Karpas-422 (cell line): ENCODE data around the gene SYT9. TPM values are rescaled to one million over a fixed set of nuclear protein-coding genes. Genes with fewer than 3 reads are reported as not detected.
"Not testable (repeated sequence)": the region's sequence is repeated elsewhere in the genome, so short reads cannot be mapped to it uniquely, and the experiment has no call there.

Experiments
- DNase-seq: peaks from one replicate; pipeline ENCODE4 v3.0.0-alpha.2; 2015
- H2AFZ ChIP-seq: fragments of 200-600 bp; sonication (generic); 2 replicates; pipeline ENCODE4 v1.6.1; 2014; ENCODE audit warnings: antibody characterized with exemption, low read length, mixed read lengths
- H3K27ac ChIP-seq: fragments of 200-600 bp; sonication (generic); 2 replicates; pipeline ENCODE4 v1.5.1; 2014; ENCODE audit warnings: mild to moderate bottlenecking, low read length, moderate library complexity
- H3K27me3 ChIP-seq: fragments of 200-600 bp; sonication (generic); 2 replicates; pipeline ENCODE4 v1.6.1; 2014; ENCODE audit warnings: low read length, mixed read lengths
- H3K36me3 ChIP-seq: fragments of 200-600 bp; sonication (generic); 2 replicates; pipeline ENCODE4 v1.6.1; 2014; ENCODE audit warnings: low read length, mixed read lengths; ENCODE audit not compliant: insufficient read depth
- H3K4me1 ChIP-seq: fragments of 200-600 bp; sonication (generic); 2 replicates; pipeline ENCODE4 v1.6.1; 2014; ENCODE audit warnings: mild to moderate bottlenecking, low read length, mixed read lengths
- H3K4me2 ChIP-seq: fragments of 200-600 bp; sonication (generic); 2 replicates; pipeline ENCODE4 v1.6.1; 2014; ENCODE audit warnings: low read length, low read depth, mild to moderate bottlenecking; ENCODE audit not compliant: poor library complexity, severe bottlenecking
- H3K4me3 ChIP-seq: fragments of 200-600 bp; sonication (generic); 2 replicates; pipeline ENCODE4 v1.5.1; 2014; ENCODE audit warnings: mild to moderate bottlenecking, antibody characterized with exemption, low read length, mixed read lengths
- H3K79me2 ChIP-seq: fragments of 200-600 bp; sonication (generic); 2 replicates; pipeline ENCODE4 v1.6.1; 2014; ENCODE audit warnings: mild to moderate bottlenecking, low read length, mixed read lengths
- H3K9ac ChIP-seq: fragments of 200-600 bp; sonication (generic); 2 replicates; pipeline ENCODE4 v1.6.0; 2014; ENCODE audit warnings: low read length
- H3K9me2 ChIP-seq: fragments of 200-600 bp; sonication (generic), shearing (Covaris generic); replicated peaks from 2 replicates; pipeline ENCODE4 v1.6.0; 2014; ENCODE audit warnings: mild to moderate bottlenecking, low read length, moderate library complexity; ENCODE audit not compliant: insufficient read depth
- H3K9me3 ChIP-seq: fragments of 300-700, 200-600 bp; sonication (generic); 2 replicates; pipeline ENCODE4 v1.6.1; 2014; ENCODE audit warnings: low read length, mixed read lengths
- H4K20me1 ChIP-seq: fragments of 200-600 bp; sonication (generic); 2 replicates; pipeline ENCODE4 v1.6.1; 2014; ENCODE audit warnings: mild to moderate bottlenecking, antibody characterized with exemption, low read length, low read depth; ENCODE audit not compliant: insufficient read depth
- total RNA-seq: library from RNA; depleted of rRNA; stranded (reverse); fragments of >200 nt; shearing (Covaris generic); gene quantifications from 2 replicates; pipeline ENCODE4 v1.2.3, GENCODE V29; 2014; ENCODE audit warnings: low replicate concordance

The SYT9 gene
- total RNA-seq, 1 experiment from 2014 or later, result not detected

DNA sequence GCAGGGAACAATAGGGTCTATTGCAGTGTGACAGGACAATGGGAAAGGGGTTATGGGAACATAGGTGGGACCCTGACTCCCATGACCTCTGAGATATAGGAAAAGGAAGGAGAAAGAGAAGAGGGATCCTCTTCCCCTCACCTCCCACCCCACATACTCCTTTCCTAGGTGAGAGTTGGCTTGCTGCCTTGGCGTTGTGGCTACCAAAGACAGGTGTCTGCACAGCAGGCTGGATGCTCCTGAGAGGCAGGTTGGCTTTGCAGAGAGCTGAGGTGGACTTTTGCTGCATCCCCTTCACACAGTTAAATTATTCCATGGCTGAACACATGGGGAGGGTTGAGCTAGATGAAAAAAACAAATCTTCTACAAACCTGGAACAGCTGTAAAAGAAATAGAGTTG is 80.7 kb downstream of the SYT9 start:
- H2AFZ ChIP-seq, result no peak overlapping the region
- H4K20me1 ChIP-seq, result no peaks in the 10 kb centered on the region
- H3K36me3 ChIP-seq, result no peaks in the 10 kb centered on the region
- H3K9me3 ChIP-seq, result no peaks in the 10 kb centered on the region
- no peaks in the 10 kb centered on the region for H3K9me2 ChIP-seq
- no peaks in the 10 kb centered on the region for H3K79me2 ChIP-seq
- H3K4me1 ChIP-seq, result no peaks in the 10 kb centered on the region
- H3K4me2 ChIP-seq, result no peak overlapping the region
- DNase-seq, result no peak
- no peak overlapping the region for H3K27ac ChIP-seq
- H3K4me3 ChIP-seq, result no peak overlapping the region
- H3K9ac ChIP-seq, result no peak overlapping the region
- no peaks in the 10 kb centered on the region for H3K27me3 ChIP-seq

GRCh38 chr11:7332962-7333361 is 81.3 kb downstream of the SYT9 start:
- Histone ChIP-seq H3K36me3 (no peaks in the 10 kb centered on the region), H3K4me1 (no peaks in the 10 kb centered on the region), H3K27me3 (no peaks in the 10 kb centered on the region), H2AFZ (no peak overlapping the region), H3K9me2 (no peaks in the 10 kb centered on the region), H3K4me2 (no peak overlapping the region), H3K9ac (no peak overlapping the region), H4K20me1 (no peaks in the 10 kb centered on the region), H3K4me3 (no peak overlapping the region), H3K79me2 (no peaks in the 10 kb centered on the region), H3K27ac (no peak overlapping the region), H3K9me3 (no peaks in the 10 kb centered on the region)
- DNase-seq, result no peak

GRCh38 chr11:7335442-7335841 is 83.7 kb downstream of the SYT9 start:
- not testable (repeated sequence) for H3K9me2 ChIP-seq, DNase-seq, H2AFZ ChIP-seq, H3K36me3 ChIP-seq, H4K20me1 ChIP-seq, H3K4me1 ChIP-seq, H3K4me2 ChIP-seq, H3K27me3 ChIP-seq, H3K27ac ChIP-seq, H3K79me2 ChIP-seq, H3K4me3 ChIP-seq, H3K9me3 ChIP-seq, H3K9ac ChIP-seq

- no peak overlapping the region for H3K27ac ChIP-seq
- DNase-seq, result no peak
- no peaks in the 10 kb centered on the region for H3K27me3 ChIP-seq
- no peaks in the 10 kb centered on the region for H3K9me3 ChIP-seq
- no peak overlapping the region for H3K9ac ChIP-seq
- H3K4me2 ChIP-seq, result no peak overlapping the region
- no peak overlapping the region for H2AFZ ChIP-seq
- H3K79me2 ChIP-seq, result no peaks in the 10 kb centered on the region
- no peaks in the 10 kb centered on the region for H3K4me1 ChIP-seq
- no peak overlapping the region for H3K4me3 ChIP-seq
- no peaks in the 10 kb centered on the region for H3K9me2 ChIP-seq
- H4K20me1 ChIP-seq, result no peaks in the 10 kb centered on the region
- H3K36me3 ChIP-seq, result no peaks in the 10 kb centered on the region
Observed at GRCh38 chr11:7341551-7341950, 89.8 kb downstream of the SYT9 start.

- DNase-seq, result no peak
- no peaks in the 10 kb centered on the region for H3K27me3 ChIP-seq
- no peaks in the 10 kb centered on the region for H3K36me3 ChIP-seq
- no peaks in the 10 kb centered on the region for H3K79me2 ChIP-seq
- H4K20me1 ChIP-seq, result no peaks in the 10 kb centered on the region
- H3K9me2 ChIP-seq, result no peaks in the 10 kb centered on the region
- H3K4me1 ChIP-seq, result no peaks in the 10 kb centered on the region
- H3K9me3 ChIP-seq, result no peaks in the 10 kb centered on the region
- no peak overlapping the region for H3K4me3 ChIP-seq
- no peak overlapping the region for H3K9ac ChIP-seq
- no peak overlapping the region for H3K4me2 ChIP-seq
- H2AFZ ChIP-seq, result no peak overlapping the region
- H3K27ac ChIP-seq, result no peak overlapping the region
Observed at GRCh38 chr11:7347611-7348431, 96.1 kb downstream of the SYT9 start.

DNA sequence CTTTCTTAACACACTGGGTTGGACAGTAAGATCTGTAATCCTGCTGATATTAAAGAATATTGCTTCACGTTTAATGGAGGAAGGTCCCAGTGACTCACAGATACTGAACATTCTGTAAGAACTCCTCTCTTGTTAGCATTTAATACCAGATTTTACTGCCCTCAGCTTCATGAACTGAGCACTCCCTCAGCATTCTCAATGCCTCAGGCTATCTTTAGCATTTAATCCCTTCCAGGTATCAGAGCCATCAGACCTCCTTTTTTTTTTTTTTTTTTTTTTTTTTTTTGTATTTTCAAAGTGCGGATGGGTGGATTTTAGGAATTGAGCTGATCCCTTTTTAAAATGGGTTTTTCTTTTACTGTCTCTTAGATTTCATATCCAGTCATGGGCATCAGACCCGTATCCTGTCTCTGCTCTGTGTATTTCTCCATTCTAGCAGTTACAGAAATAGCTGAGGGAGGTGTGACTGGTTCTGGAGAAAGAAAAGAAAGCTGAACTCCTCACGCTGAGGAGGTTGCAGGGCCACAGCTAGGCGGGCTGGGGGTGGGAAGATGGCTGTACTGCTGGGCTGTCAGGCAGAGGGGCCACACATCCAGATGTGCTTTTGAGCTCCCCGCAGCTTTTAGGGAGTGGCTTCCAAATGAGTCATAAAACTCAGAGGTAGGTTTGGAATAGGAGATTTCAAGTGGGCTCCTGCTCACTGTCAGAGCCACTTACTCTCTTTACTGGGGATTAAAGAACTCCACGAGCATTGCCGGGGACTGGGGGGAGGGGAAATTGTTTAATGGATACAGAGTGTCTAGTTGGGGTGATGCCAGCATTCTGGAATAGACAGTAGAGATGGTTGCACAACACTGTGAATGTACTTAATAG is 97.0 kb downstream of the SYT9 start:
- no peak for DNase-seq
- H2AFZ ChIP-seq, result no peak overlapping the region
- H3K27ac ChIP-seq, result no peak overlapping the region
- H3K27me3 ChIP-seq, result no peaks in the 10 kb centered on the region
- no peak overlapping the region for H3K4me2 ChIP-seq
- H3K4me3 ChIP-seq, result no peak overlapping the region
- no peaks in the 10 kb centered on the region for H3K36me3 ChIP-seq
- H3K9me3 ChIP-seq, result no peaks in the 10 kb centered on the region
- H3K9me2 ChIP-seq, result no peaks in the 10 kb centered on the region
- no peaks in the 10 kb centered on the region for H3K79me2 ChIP-seq
- H3K9ac ChIP-seq, result no peak overlapping the region
- H4K20me1 ChIP-seq, result no peaks in the 10 kb centered on the region
- no peaks in the 10 kb centered on the region for H3K4me1 ChIP-seq

DNA sequence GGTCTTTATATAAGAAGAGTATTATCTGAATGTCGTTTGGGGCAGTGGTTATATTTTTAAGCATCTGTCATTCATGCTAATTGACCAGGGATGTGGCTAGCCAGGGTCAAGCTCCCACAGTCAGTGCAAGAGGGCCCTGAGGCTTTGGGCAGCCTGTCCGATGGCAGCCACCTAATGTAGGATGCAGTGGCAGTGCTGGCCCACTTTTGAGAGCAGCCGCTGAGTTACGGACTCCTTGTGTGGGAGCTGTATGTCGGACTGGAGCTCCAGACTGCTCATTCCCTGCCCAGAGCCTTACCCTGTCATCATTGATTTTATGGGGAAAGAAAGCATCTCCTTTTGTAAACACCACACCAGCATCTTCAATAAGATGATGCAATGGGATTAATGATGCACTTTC is 99.5 kb downstream of the SYT9 start:
- Histone ChIP-seq H3K27ac (no peak overlapping the region), H2AFZ (no peak overlapping the region), H3K9me2 (no peaks in the 10 kb centered on the region), H3K4me2 (no peak overlapping the region), H3K36me3 (no peaks in the 10 kb centered on the region), H3K9ac (no peak overlapping the region), H3K79me2 (no peaks in the 10 kb centered on the region), H3K9me3 (no peaks in the 10 kb centered on the region), H3K27me3 (no peaks in the 10 kb centered on the region), H4K20me1 (no peaks in the 10 kb centered on the region), H3K4me1 (no peaks in the 10 kb centered on the region), H3K4me3 (no peak overlapping the region)
- DNase-seq, result no peak

GRCh38 chr11:7353100-7353499 is 101.4 kb downstream of the SYT9 start:
- no peaks in the 10 kb centered on the region for H3K9me3 ChIP-seq
- H3K4me3 ChIP-seq, result no peak overlapping the region
- no peaks in the 10 kb centered on the region for H3K27me3 ChIP-seq
- DNase-seq, result peak; percentile 82
- H4K20me1 ChIP-seq, result no peaks in the 10 kb centered on the region
- no peaks in the 10 kb centered on the region for H3K36me3 ChIP-seq
- no peaks in the 10 kb centered on the region for H3K4me1 ChIP-seq
- no peaks in the 10 kb centered on the region for H3K79me2 ChIP-seq
- H3K9ac ChIP-seq, result no peak overlapping the region
- no peaks in the 10 kb centered on the region for H3K9me2 ChIP-seq
- no peak overlapping the region for H3K27ac ChIP-seq
- no peak overlapping the region for H2AFZ ChIP-seq
- H3K4me2 ChIP-seq, result no peak overlapping the region
